ENCODE measurements around the gene VWA5B1. TPM values are rescaled to one million over a fixed set of nuclear protein-coding genes. Genes with fewer than 3 reads are reported as not detected.

The VWA5B1 gene
- total RNA-seq, 1 donor from 2014 or later: not detected

- no peak for DNase-seq (ENCODE audit: low read depth in 2 of 2)
Measured at GRCh38 chr1:20389571-20389970, 98.9 kb downstream of the VWA5B1 start.

DNA sequence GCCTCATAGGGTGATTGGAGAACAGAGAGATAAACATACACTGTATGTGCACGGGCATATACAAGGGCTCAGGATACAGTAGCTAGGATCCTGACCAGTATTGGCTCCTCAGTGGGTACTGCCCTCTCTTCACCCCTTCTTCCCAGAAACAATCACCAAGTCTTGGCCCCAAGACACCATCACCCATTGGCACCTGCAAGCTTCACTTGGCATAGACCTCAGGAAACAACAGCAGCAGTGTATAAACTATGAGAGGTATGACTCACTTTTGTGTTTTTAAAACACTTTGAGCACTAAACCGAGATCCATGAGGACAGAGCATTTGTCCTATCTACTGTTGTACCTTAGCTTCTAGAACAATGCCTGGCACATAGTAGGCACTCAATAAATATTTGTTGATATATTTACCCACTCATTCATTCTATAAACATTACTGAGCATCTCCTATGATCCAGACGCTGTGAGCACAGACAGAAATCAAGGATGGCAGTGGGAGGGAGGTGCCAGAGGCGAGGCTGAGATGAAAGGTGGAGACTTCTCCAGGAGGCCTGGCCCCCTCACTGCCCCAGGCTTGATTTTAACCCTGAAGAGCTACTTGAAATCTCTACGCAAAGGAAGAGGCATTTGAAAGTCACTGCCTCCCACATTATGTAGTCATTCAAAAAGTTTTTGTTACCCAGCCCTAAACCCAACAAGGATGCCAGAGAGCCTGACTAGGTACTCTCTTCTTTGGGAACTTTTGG is 100.1 kb downstream of the VWA5B1 start:
- peak in 1 of 2 donors; percentile 45 for DNase-seq (ENCODE audit: low read depth in 2 of 2)

GRCh38 chr1:20395255-20395654 is 104.6 kb downstream of the VWA5B1 start:
- no peak for DNase-seq (ENCODE audit: low read depth in 2 of 2)

DNA sequence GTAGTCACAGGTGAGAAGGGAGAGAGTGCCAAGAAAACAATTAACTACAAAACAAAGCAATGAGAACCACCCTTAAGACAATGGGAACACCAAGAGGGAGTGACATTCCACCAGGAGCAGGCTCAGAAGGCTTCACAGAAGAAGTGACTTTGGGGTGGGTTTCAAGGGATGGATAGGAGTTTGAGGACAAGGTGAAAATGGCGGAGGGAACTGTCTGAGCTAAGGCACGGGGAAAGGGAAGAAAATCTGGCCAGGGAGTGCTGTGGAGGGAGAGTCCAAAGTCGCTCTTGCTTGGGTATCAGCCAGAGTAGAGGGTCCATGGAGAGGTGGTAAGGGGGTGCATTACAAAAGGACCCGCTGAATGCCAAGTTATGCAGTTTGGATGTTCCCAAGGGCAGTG is 108.1 kb downstream of the VWA5B1 start:
- DNase-seq (ENCODE audit: low read depth in 2 of 2): no peak

- no peak for DNase-seq (ENCODE audit: low read depth in 2 of 2)
Measured at GRCh38 chr1:20399196-20399595, 108.5 kb downstream of the VWA5B1 start.

DNA sequence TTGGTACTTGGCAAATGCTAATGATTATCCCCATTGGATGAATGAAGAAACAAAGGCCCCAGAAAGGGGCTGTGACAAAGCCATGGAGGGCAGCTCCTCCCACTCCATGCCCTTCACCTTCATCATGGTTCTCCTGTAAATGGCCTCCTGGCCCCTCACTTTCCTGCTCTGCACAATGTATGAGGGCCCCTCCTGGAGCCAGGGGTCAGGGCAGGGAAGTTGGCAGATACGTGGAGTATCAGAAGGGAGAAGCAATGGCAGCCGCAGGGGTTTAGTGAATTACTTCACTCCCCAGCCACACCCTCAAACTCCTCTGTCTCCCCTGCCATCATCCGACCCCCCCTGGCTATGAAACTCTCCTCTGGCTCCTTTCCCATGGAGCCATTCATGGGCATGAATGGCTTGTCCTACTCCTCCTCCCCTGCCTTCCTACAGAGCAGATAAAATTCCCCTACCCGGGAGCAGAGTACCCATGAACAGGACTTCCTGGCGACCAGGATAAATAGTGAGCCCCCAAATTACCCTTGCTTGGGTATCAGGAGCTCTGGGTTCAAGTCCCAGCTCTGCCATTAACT is 109.0 kb downstream of the VWA5B1 start:
- no peak for DNase-seq (ENCODE audit: low read depth in 2 of 2)

DNA sequence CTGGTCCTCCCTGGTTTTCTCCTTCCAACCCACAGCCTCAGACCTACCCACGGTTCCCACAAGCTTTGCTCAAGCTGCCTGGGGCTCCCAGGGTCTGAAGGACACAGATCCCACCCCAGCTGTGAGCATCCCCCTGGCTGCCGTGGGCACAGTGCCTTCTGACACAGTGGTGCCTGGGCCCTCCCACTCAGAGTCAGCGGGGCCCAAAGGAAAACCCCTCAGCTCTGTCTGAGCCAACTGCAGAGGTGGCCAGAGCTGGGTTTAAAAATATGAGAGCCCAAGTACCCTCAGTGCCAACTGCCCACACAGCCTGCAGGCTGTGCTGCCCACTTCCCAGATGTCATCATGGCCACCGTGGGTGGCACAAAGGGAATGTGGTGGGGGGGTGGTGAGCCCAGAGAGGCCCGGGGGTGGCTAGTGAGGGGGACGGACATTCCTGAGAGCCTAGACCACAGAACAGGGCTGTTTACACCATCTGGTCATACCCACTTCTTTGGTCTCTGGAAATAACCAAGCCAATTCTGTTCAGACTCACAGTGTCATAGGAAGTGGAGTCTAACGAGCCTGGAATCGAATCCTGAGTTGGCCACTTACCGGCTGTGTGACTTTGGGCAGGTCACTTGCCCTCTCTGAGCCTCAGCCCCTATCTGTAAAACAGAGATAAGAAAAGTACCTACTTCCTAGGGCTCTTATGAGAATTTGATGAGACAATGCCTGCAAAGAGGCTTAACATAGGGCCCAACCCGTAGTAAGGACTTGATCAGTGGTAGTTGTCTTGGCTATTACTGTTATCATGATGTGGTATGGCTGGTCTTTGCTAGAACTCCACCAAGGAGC is 109.9 kb downstream of the VWA5B1 start:
- no peak for DNase-seq (ENCODE audit: low read depth in 2 of 2)

DNA sequence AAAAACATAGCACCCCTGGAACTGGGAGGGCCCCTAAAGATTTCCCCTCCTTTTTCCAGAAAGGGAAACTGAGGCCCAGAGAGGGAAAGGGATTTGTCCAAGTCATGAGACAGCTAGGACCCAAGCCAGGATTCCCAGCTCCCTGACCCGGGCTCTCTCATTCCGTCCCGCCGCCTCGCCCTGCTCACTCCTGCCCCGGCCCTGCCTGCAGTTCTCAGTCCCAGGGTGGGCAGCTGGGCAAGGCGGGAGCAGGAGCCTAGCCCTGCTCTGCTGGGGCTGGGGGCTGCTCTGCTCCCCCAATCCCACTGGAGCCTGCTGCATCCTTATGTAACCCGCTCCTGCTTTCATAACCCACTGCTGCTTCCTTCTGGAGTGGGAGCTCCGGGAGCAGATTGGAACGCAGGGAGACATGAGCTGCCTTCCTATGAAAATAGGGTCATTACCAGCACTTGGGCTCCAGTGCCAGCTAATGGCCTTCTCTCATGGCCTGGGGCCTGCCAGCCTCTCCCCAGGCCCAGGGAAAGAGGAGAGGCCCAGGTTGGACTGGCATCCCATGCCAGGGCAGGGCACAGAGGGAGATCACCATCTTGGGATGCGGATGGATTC is 110.8 kb downstream of the VWA5B1 start:
- no peak for DNase-seq (ENCODE audit: low read depth in 2 of 2)

GRCh38 chr1:20402585-20403422 is 112.1 kb downstream of the VWA5B1 start:
- no peak for DNase-seq (ENCODE audit: low read depth in 2 of 2)

GRCh38 chr1:20403423-20404145 is 112.9 kb downstream of the VWA5B1 start:
- DNase-seq (ENCODE audit: low read depth in 2 of 2): no peak

GRCh38 chr1:20404466-20404865 is 113.8 kb downstream of the VWA5B1 start:
- DNase-seq (ENCODE audit: low read depth in 2 of 2): no peak

Other genes starting within 250 kb of the VWA5B1 start
- under 0.01 and 0.25 TPM in 2 replicates for gene PLA2G5, start 220.7 kb upstream of the VWA5B1 start, total RNA-seq
- gene PLA2G2D, start 171.3 kb upstream of the VWA5B1 start, total RNA-seq: not detected in 2 replicates
- gene PLA2G2F, start 151.6 kb upstream of the VWA5B1 start, total RNA-seq: not detected in 2 replicates
- under 0.01 TPM in 1 of 2 replicates, not detected in the other for gene UBXN10, start 104.8 kb upstream of the VWA5B1 start, total RNA-seq
- gene PLA2G2C, start 104.4 kb upstream of the VWA5B1 start, total RNA-seq: not detected in 2 replicates
- gene CAMK2N1, start 195.3 kb downstream of the VWA5B1 start, total RNA-seq: 0.76 and 1.0 TPM in 2 replicates
- 18.4 and 31.1 TPM in 2 replicates for gene MUL1, start 217.3 kb downstream of the VWA5B1 start, total RNA-seq

All from dermis microvascular lymphatic vessel endothelial cell (primary cell).